MG63 (cell line): Measurements from ENCODE around the gene PJA2. TPM values are rescaled to one million over a fixed set of nuclear protein-coding genes. Genes with fewer than 3 reads are reported as not detected.

ENCODE experiments used
- DNase-seq: peaks from one replicate; pipeline ENCODE4 v3.0.0-alpha.2; 2020
- H3K27me3 ChIP-seq: fragments of 250-450 bp; sonication (Bioruptor Pico); 2 replicates; pipeline ENCODE4 v1.5.1; 2020; ENCODE audit warnings: mild to moderate bottlenecking, moderate library complexity
- H3K36me3 ChIP-seq: fragments of 250-450 bp; sonication (Bioruptor Pico); 2 replicates; pipeline ENCODE4 v1.5.1; 2020; ENCODE audit warnings: mild to moderate bottlenecking, moderate library complexity
- H3K4me3 ChIP-seq: fragments of 250-450 bp; sonication (Bioruptor Pico); 2 replicates; pipeline ENCODE4 v1.5.1; 2020; ENCODE audit warnings: mild to moderate bottlenecking, moderate library complexity
- H3K9me3 ChIP-seq: fragments of 250-450 bp; sonication (Bioruptor Pico); 2 replicates; pipeline ENCODE4 v1.5.1; 2020; ENCODE audit warnings: mild to moderate bottlenecking, moderate library complexity
- total RNA-seq: library from RNA; depleted of rRNA; stranded (reverse); fragments of >200 nt; shearing (Covaris generic); gene quantifications from 2 replicates; pipeline ENCODE4 v1.2.3, GENCODE V29; 2014; ENCODE audit warnings: low replicate concordance

The PJA2 gene
- total RNA-seq, 1 experiment from 2014 or later = 43.8 TPM

- Histone ChIP-seq H3K4me3 (no peak overlapping the region), H3K27me3 (no peaks in the 10 kb centered on the region), H3K9me3 (no peaks in the 10 kb centered on the region), H3K36me3 (peaks cover 5% of the 10 kb centered on the region)
- peak; percentile 43 for DNase-seq
Observed at GRCh38 chr5:109329333-109330237, 80.2 kb downstream of the PJA2 start.

GRCh38 chr5:109328626-109329025 is 81.1 kb downstream of the PJA2 start:
- Histone ChIP-seq H3K36me3 (peaks cover 5% of the 10 kb centered on the region; the same call in 1 of the 2 replicates), H3K9me3 (no peaks in the 10 kb centered on the region), H3K27me3 (no peaks in the 10 kb centered on the region), H3K4me3 (no peak overlapping the region)
- DNase-seq = no peak

GRCh38 chr5:109327570-109327969 is 82.2 kb downstream of the PJA2 start:
- H3K27me3 ChIP-seq = no peaks in the 10 kb centered on the region
- peaks cover 5% of the 10 kb centered on the region; the same call in 1 of the 2 replicates for H3K36me3 ChIP-seq
- no peaks in the 10 kb centered on the region for H3K9me3 ChIP-seq
- no peak overlapping the region for H3K4me3 ChIP-seq
- DNase-seq = no peak

- no peak for DNase-seq
- H3K36me3 ChIP-seq = peaks cover 5% of the 10 kb centered on the region; the same call in 1 of the 2 replicates
Observed at GRCh38 chr5:109326919-109327318, 82.9 kb downstream of the PJA2 start.

GRCh38 chr5:109325456-109325855 is 84.3 kb downstream of the PJA2 start:
- Histone ChIP-seq H3K27me3 (no peaks in the 10 kb centered on the region), H3K4me3 (no peak overlapping the region), H3K36me3 (peaks cover 5% of the 10 kb centered on the region; the same call in 1 of the 2 replicates), H3K9me3 (no peaks in the 10 kb centered on the region)
- no peak for DNase-seq

More at GRCh38 chr5:109326919-109327318, 82.9 kb downstream of the PJA2 start:
- Histone ChIP-seq H3K4me3 (no peak overlapping the region), H3K9me3 (no peaks in the 10 kb centered on the region), H3K27me3 (no peaks in the 10 kb centered on the region)

GRCh38 chr5:109324931-109325330 is 84.8 kb downstream of the PJA2 start:
- H3K4me3 ChIP-seq = no peak overlapping the region
- peaks cover 5% of the 10 kb centered on the region; the same call in 1 of the 2 replicates for H3K36me3 ChIP-seq
- no peaks in the 10 kb centered on the region for H3K27me3 ChIP-seq
- no peaks in the 10 kb centered on the region for H3K9me3 ChIP-seq
- no peak for DNase-seq

- Histone ChIP-seq H3K27me3 (no peaks in the 10 kb centered on the region), H3K36me3 (peaks cover 3% of the 10 kb centered on the region; the same call in 1 of the 2 replicates), H3K9me3 (no peaks in the 10 kb centered on the region), H3K4me3 (no peak overlapping the region)
- DNase-seq = no peak
Observed at GRCh38 chr5:109324351-109324750, 85.4 kb downstream of the PJA2 start.

- no peak for DNase-seq
- Histone ChIP-seq H3K9me3 (no peaks in the 10 kb centered on the region), H3K4me3 (no peak overlapping the region), H3K27me3 (no peaks in the 10 kb centered on the region), H3K36me3 (no peaks in the 10 kb centered on the region)
Observed at GRCh38 chr5:109322694-109323093, 87.1 kb downstream of the PJA2 start.

GRCh38 chr5:109319351-109319750 is 90.4 kb downstream of the PJA2 start:
- H3K9me3 ChIP-seq = no peaks in the 10 kb centered on the region
- no peak for DNase-seq

GRCh38 chr5:109318455-109319108 is 91.2 kb downstream of the PJA2 start:
- H3K27me3 ChIP-seq = no peaks in the 10 kb centered on the region
- no peak overlapping the region for H3K4me3 ChIP-seq
- H3K9me3 ChIP-seq = no peaks in the 10 kb centered on the region
- H3K36me3 ChIP-seq = no peaks in the 10 kb centered on the region
- DNase-seq = no peak

More at GRCh38 chr5:109319351-109319750, 90.4 kb downstream of the PJA2 start:
- Histone ChIP-seq H3K36me3 (no peaks in the 10 kb centered on the region), H3K27me3 (no peaks in the 10 kb centered on the region), H3K4me3 (no peak overlapping the region)

GRCh38 chr5:109316634-109317033 is 93.1 kb downstream of the PJA2 start:
- peak; percentile 66 for DNase-seq
- no peak overlapping the region for H3K4me3 ChIP-seq

GRCh38 chr5:109315245-109315644 is 94.5 kb downstream of the PJA2 start:
- Histone ChIP-seq H3K36me3 (no peaks in the 10 kb centered on the region), H3K4me3 (no peak overlapping the region), H3K27me3 (no peaks in the 10 kb centered on the region), H3K9me3 (no peaks in the 10 kb centered on the region)
- DNase-seq = no peak

More at GRCh38 chr5:109316634-109317033, 93.1 kb downstream of the PJA2 start:
- H3K36me3 ChIP-seq = no peaks in the 10 kb centered on the region
- H3K27me3 ChIP-seq = no peaks in the 10 kb centered on the region
- H3K9me3 ChIP-seq = no peaks in the 10 kb centered on the region

- Histone ChIP-seq H3K27me3 (no peaks in the 10 kb centered on the region), H3K4me3 (no peak overlapping the region), H3K9me3 (no peaks in the 10 kb centered on the region), H3K36me3 (no peaks in the 10 kb centered on the region)
- DNase-seq = no peak
Observed at GRCh38 chr5:109313127-109313526, 96.6 kb downstream of the PJA2 start.

- DNase-seq = no peak
- no peaks in the 10 kb centered on the region for H3K9me3 ChIP-seq
- no peaks in the 10 kb centered on the region for H3K27me3 ChIP-seq
- no peak overlapping the region for H3K4me3 ChIP-seq
- no peaks in the 10 kb centered on the region for H3K36me3 ChIP-seq
Observed at GRCh38 chr5:109312695-109313094, 97.1 kb downstream of the PJA2 start.

GRCh38 chr5:109310315-109310714 is 99.5 kb downstream of the PJA2 start:
- Histone ChIP-seq H3K36me3 (no peaks in the 10 kb centered on the region), H3K27me3 (no peaks in the 10 kb centered on the region), H3K4me3 (no peak overlapping the region), H3K9me3 (no peaks in the 10 kb centered on the region)
- no peak for DNase-seq

- Histone ChIP-seq H3K27me3 (no peaks in the 10 kb centered on the region), H3K36me3 (no peaks in the 10 kb centered on the region), H3K4me3 (no peak overlapping the region), H3K9me3 (no peaks in the 10 kb centered on the region)
- no peak for DNase-seq
Observed at GRCh38 chr5:109309326-109310063, 100.3 kb downstream of the PJA2 start.

GRCh38 chr5:109307951-109308350 is 101.8 kb downstream of the PJA2 start:
- no peak overlapping the region for H3K4me3 ChIP-seq
- no peaks in the 10 kb centered on the region for H3K9me3 ChIP-seq
- no peaks in the 10 kb centered on the region for H3K27me3 ChIP-seq
- H3K36me3 ChIP-seq = no peaks in the 10 kb centered on the region
- no peak for DNase-seq
